Measurements from ENCODE around the gene KRTAP26-1.

KRTAP26-1 gene

GRCh38 chr21:30271611-30272010 is 48.5 kb downstream of the KRTAP26-1 start:
- TF ChIP-seq ZFX (IDR thresholded peaks at IDR 0.05; ENCODE audit: borderline replicate concordance): no peak
- TF ChIP-seq CTCF (IDR thresholded peaks at IDR 0.05): no peak
- H3K27ac ChIP-seq: no peak overlapping the region

GRCh38 chr21:30271156-30271555 is 49.0 kb downstream of the KRTAP26-1 start:
- H3K27ac ChIP-seq: no peak overlapping the region
- no peak for TF ChIP-seq ZFX (IDR thresholded peaks at IDR 0.05; ENCODE audit: borderline replicate concordance)
- no peak for TF ChIP-seq CTCF (IDR thresholded peaks at IDR 0.05)

- H3K27ac ChIP-seq: no peak overlapping the region
- TF ChIP-seq CTCF (IDR thresholded peaks at IDR 0.05) (no peak), ZFX (IDR thresholded peaks at IDR 0.05; ENCODE audit: borderline replicate concordance) (no peak)
Observed at GRCh38 chr21:30269803-30270530, 50.1 kb downstream of the KRTAP26-1 start.
